Spleen (tissue), 7 donors: ENCODE data around the gene ACBD6.

Experiments used
- CTCF ChIP-seq, 11 experiments: fragments of 200-600 bp in 7 of 11; fragments of 450-650 bp in 4 of 11; sonication (generic) in 4 of 11; IDR thresholded peaks in 8 of 11; conservative IDR thresholded peaks in 3 of 11; 1 replicate in 7 of 11; 2 replicates in 4 of 11; pipeline versions ENCODE4 v1.4.0 to v1.8.0; 2016 to 2021; ENCODE audit warnings: antibody characterized with exemption in 11 of 11, inconsistent platforms in 4 of 11, mild to moderate bottlenecking in 1 of 11
- POLR2A ChIP-seq, 3 donors: fragments of 450-650 bp; IDR thresholded peaks; one replicate each; pipeline ENCODE4 v1.5.1; 2017; ENCODE audit warnings: antibody characterized with exemption in 3 of 3, mild to moderate bottlenecking in 1 of 3
- donor health status: DM: no; HTN: no; CAD: no; lungs with moderate emphysema.
- donor health status: DM: no; HTN: no; CAD: no.
- donor health status: DM: no; HTN: no; CAD: no.

- TF ChIP-seq CTCF (IDR thresholded peaks at IDR 0.05 in 8 of 11, conservative IDR thresholded peaks at IDR 0.05 in 3 of 11) (no peak), POLR2A (IDR thresholded peaks at IDR 0.05) (no peak)
Observed at GRCh38 chr1:180513531-180513930, 11.2 kb upstream of the ACBD6 start.
